ENCODE data around the gene MUC4. TPM values are rescaled to one million over a fixed set of nuclear protein-coding genes. Genes with fewer than 3 reads are reported as not detected.
"Not testable (repeated sequence)": the region's sequence is repeated elsewhere in the genome, so short reads cannot be mapped to it uniquely, and the experiment has no call there.

Gene MUC4
- total RNA-seq, 2 donors from 2014 or later: 8.6 to 12.0 TPM

DNA sequence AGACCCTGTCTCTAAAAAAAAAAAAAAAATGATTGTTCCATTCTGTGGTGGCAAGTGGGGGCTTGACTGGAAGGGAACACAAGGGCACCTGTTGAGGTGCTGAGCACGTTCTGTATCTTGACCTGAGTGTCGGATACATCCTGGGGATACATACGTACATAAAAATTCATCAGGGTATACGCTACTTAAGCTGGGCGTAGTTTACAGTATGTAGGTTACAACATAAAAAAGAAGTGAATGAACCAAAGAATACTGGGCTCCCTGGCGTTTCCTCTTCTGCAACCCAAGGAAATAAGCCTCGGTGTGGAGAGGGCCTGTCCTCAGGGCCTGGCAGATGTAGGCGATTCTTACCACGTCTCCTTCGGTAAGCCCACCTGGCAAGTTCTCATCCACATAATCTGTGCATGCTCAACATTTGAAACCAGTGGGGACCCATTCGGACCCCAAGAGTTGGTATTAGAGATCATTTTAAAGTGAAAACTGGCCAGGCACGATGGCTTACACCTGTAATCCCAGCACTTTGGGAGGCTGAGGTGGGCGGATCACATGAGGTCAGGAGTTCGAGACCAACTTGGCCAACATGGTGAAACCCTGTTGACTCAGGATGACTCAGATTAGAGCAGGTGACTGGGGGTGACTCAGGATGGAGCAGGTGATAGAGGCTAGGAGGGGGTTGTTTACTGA is 96.0 kb downstream of the MUC4 start:
- Histone ChIP-seq H3K36me3 (peaks cover 0 to 8% of the 10 kb centered on the region in 2 donors), H3K4me3 (no peak overlapping the region), H3K9me3 (no peaks in the 10 kb centered on the region), H3K27ac (no peak overlapping the region), H3K4me1 (replicated peaks) (no peaks in the 10 kb centered on the region), H3K27me3 (replicated peaks; ENCODE audit: insufficient read depth) (no peaks in the 10 kb centered on the region)
- intact Hi-C loops (cut with DNase I): no loop called here
- DNase-seq (ENCODE audit: low spot score): no peak
- TF ChIP-seq POLR2AphosphoS5 (IDR thresholded peaks at IDR 0.05) (peak; percentile 48), POLR2A (IDR thresholded peaks at IDR 0.05) (no peak)
- WGBS: 81% methylated on average over 14 of the region's 14 CpGs

- H3K36me3 ChIP-seq: peaks cover 0 to 8% of the 10 kb centered on the region in 2 donors
- no peaks in the 10 kb centered on the region for H3K4me1 ChIP-seq (replicated peaks)
- no peak for TF ChIP-seq POLR2AphosphoS5 (IDR thresholded peaks at IDR 0.05)
- no peak for TF ChIP-seq POLR2A (IDR thresholded peaks at IDR 0.05)
- DNase-seq (ENCODE audit: low spot score): no peak
- no peak overlapping the region for H3K27ac ChIP-seq
- H3K9me3 ChIP-seq: no peaks in the 10 kb centered on the region
- intact Hi-C loops (cut with DNase I): no loop called here
- no peaks in the 10 kb centered on the region for H3K27me3 ChIP-seq (replicated peaks; ENCODE audit: insufficient read depth)
- no peak overlapping the region for H3K4me3 ChIP-seq
- WGBS: 72% methylated on average over 4 of the region's 4 CpGs
Observed at GRCh38 chr3:195715134-195715533, 96.6 kb downstream of the MUC4 start.

DNA sequence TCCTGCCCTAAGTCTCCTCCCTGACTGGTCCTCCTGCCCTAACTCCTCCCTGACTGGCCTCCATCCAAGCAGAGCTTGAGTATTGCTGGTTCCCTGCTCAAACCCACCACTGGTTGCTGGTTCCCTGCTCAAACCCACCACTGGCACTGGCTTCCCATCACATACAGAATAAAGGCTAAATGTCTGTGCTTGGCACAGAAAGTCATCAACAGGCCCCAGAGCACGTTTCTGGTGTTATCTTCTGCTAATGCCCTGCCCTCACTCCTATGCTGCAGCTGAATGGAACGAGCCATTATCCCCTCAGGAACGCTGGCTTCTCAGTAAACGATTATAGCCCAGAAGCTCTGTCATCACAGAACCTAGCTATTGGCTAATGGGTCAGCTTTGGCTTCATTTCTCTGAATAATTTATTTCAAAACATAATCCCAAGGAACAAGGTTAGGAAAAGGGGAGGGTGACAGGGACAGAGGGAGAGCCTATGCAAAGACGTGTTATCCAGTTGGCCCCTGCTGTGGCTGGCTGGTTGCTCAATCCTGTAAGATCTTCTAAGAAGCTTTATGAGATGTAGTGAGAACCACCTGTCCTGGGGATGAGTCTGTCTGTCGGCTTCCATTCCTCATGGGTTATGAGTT is 97.2 kb downstream of the MUC4 start:
- H3K9me3 ChIP-seq: no peaks in the 10 kb centered on the region
- DNase-seq (ENCODE audit: low spot score): no peak
- H3K27me3 ChIP-seq (replicated peaks; ENCODE audit: insufficient read depth): no peaks in the 10 kb centered on the region
- no peaks in the 10 kb centered on the region for H3K4me1 ChIP-seq (replicated peaks)
- H3K4me3 ChIP-seq: no peak overlapping the region
- H3K27ac ChIP-seq: no peak overlapping the region
- TF ChIP-seq POLR2A (IDR thresholded peaks at IDR 0.05) (no peak), CTCF (IDR thresholded peaks at IDR 0.05) (no peak), POLR2AphosphoS5 (IDR thresholded peaks at IDR 0.05) (no peak)
- WGBS: 82% methylated on average over 6 of the region's 6 CpGs
- peaks cover 0 to 8% of the 10 kb centered on the region in 2 donors for H3K36me3 ChIP-seq
- intact Hi-C loops (cut with DNase I): no loop called here

GRCh38 chr3:195713150-195713549 is 98.6 kb downstream of the MUC4 start:
- H3K36me3 ChIP-seq: not testable (repeated sequence)

GRCh38 chr3:195712535-195712910 is 99.2 kb downstream of the MUC4 start:
- intact Hi-C loops (cut with DNase I); DNase-seq (ENCODE audit: low spot score); H3K36me3 ChIP-seq: not testable (repeated sequence)

More at GRCh38 chr3:195713150-195713549, 98.6 kb downstream of the MUC4 start:
- H3K27ac ChIP-seq; H3K4me3 ChIP-seq; H3K4me1 ChIP-seq (replicated peaks); DNase-seq (ENCODE audit: low spot score); H3K9me3 ChIP-seq; H3K27me3 ChIP-seq (replicated peaks; ENCODE audit: insufficient read depth); intact Hi-C loops (cut with DNase I): not testable (repeated sequence)
- WGBS: 26% methylated on average over 8 of the region's 9 CpGs

GRCh38 chr3:195711813-195712534 is 99.8 kb downstream of the MUC4 start:
- TF ChIP-seq POLR2AphosphoS5 (IDR thresholded peaks at IDR 0.05): no peak
- no peak for TF ChIP-seq CTCF (IDR thresholded peaks at IDR 0.05)
- TF ChIP-seq POLR2A (IDR thresholded peaks at IDR 0.05): no peak
- H3K4me3 ChIP-seq: no peak overlapping the region
- no peaks in the 10 kb centered on the region for H3K27me3 ChIP-seq (replicated peaks; ENCODE audit: insufficient read depth)
- intact Hi-C loops (cut with DNase I): no loop called here
- no peak overlapping the region for H3K27ac ChIP-seq
- peaks cover 0 to 8% of the 10 kb centered on the region in 2 donors for H3K36me3 ChIP-seq
- no peaks in the 10 kb centered on the region for H3K9me3 ChIP-seq
- no peaks in the 10 kb centered on the region for H3K4me1 ChIP-seq (replicated peaks)
- 86% methylated on average over 12 of the region's 12 CpGs for WGBS
- DNase-seq (ENCODE audit: low spot score): no peak

More at GRCh38 chr3:195712535-195712910, 99.2 kb downstream of the MUC4 start:
- H3K4me1 ChIP-seq (replicated peaks); H3K4me3 ChIP-seq; H3K27ac ChIP-seq; H3K27me3 ChIP-seq (replicated peaks; ENCODE audit: insufficient read depth); H3K9me3 ChIP-seq: not testable (repeated sequence)
- WGBS: 81% methylated on average over 7 of the region's 8 CpGs

DNA sequence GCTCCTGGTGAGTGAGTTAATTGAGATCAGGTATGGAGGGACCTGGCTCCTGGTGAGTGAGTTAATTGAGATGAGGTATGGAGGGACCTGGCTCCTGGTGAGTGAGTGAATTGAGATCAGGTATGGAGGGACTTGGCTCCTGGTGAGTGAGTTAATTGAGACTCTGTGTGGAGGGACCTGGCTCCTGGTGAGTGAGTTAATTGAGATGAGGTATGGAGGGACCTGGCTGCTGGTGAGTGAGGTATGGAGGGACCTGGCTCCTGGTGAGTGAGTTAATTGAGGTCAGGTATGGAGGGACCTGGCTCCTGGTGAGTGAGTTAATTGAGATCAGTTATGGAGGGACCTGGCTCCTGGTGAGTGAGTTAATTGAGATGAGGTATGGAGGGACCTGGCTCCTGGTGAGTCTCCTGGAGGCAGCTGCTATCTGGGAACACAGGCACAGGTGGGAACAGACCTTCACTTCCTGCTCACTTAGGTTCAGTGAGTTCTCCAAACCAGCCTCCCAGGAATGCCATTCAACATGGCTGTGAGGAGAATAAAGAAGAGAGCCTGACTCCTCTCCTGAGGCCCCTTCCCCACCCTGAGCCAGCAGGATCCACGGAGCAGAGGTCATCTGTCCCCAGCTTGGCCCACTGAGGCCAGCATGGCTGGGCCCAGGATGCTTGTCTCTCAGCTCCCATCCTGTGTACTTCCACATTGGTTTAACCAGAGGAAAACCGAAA is 100.5 kb downstream of the MUC4 start:
- H3K27me3 ChIP-seq (replicated peaks; ENCODE audit: insufficient read depth); H3K4me1 ChIP-seq (replicated peaks); intact Hi-C loops (cut with DNase I); H3K9me3 ChIP-seq; H3K4me3 ChIP-seq; H3K36me3 ChIP-seq; DNase-seq (ENCODE audit: low spot score); H3K27ac ChIP-seq: not testable (repeated sequence)
- WGBS: 60% methylated on average over 2 of the region's 2 CpGs

DNA sequence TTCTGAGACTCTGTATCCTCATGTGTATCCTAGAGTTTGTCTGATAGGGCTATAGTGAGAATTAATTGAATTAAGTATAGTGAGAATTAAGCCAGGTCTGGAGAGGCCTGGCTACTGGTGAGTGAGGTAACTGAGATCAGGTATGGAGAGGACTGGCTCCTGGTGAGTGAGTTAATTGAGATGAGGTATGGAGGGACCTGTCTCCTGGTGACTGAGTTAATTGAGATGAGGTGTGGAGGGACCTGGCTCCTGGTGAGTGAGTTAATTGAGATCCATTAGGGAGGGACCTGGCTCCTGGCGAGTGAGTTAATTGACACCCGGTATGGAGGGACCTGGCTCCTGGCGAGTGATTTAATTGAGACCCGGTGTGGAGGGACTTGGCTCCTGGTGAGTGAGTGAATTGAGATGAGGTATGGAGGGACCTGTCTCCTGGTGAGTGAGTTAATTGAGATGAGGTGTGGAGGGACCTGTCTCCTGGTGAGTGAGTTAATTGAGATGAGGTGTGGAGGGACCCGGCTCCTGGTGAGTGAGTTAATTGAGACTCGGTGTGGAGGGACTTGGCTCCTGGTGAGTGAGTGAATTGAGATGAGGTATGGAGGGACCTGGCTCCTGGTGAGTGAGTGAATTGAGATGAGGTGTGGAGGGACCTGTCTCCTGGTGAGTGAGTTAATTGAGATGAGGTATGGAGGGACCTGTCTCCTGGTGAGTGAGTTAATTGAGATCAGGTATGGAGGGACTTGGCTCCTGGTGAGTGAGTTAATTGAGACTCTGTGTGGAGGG is 101.4 kb downstream of the MUC4 start:
- WGBS: 62% methylated on average over 6 of the region's 6 CpGs
- DNase-seq (ENCODE audit: low spot score); H3K9me3 ChIP-seq; H3K4me1 ChIP-seq (replicated peaks); H3K36me3 ChIP-seq; H3K27me3 ChIP-seq (replicated peaks; ENCODE audit: insufficient read depth); H3K4me3 ChIP-seq; H3K27ac ChIP-seq; intact Hi-C loops (cut with DNase I): not testable (repeated sequence)

All from prostate gland (tissue), 2 donors.